ENCODE measurements around the gene SH2D1B.

DNA sequence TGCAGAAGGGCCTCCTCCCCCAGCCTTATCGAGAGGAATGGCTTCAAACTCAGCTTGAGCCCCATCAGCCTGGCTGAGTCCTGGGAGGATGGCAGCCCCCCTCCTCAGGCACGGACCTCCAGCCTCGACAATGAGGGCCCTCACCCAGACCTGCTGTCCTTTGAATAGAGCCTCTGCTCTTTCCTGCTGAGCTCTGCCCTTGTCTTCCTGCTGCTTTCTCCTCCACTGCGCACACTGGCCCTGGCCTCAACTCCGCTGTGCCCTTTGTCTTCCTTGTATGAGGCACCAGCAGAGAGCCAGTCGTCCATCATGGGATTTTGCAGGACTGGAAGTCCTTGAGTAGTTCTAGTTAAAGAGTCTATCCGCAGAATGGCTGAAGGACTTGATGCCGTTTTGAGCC lies 28.4 kb downstream of the SH2D1B start:
- TF ChIP-seq, protein P1, sequence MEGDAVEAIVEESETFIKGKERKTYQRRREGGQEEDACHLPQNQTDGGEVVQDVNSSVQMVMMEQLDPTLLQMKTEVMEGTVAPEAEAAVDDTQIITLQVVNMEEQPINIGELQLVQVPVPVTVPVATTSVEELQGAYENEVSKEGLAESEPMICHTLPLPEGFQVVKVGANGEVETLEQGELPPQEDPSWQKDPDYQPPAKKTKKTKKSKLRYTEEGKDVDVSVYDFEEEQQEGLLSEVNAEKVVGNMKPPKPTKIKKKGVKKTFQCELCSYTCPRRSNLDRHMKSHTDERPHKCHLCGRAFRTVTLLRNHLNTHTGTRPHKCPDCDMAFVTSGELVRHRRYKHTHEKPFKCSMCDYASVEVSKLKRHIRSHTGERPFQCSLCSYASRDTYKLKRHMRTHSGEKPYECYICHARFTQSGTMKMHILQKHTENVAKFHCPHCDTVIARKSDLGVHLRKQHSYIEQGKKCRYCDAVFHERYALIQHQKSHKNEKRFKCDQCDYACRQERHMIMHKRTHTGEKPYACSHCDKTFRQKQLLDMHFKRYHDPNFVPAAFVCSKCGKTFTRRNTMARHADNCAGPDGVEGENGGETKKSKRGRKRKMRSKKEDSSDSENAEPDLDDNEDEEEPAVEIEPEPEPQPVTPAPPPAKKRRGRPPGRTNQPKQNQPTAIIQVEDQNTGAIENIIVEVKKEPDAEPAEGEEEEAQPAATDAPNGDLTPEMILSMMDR (IDR thresholded peaks at IDR 0.05; ENCODE audit: low read length): no peak
- no peak for TF ChIP-seq EZH2 (IDR thresholded peaks at IDR 0.05; ENCODE audit: borderline replicate concordance, low read length)

Data from OCI-LY1 (cell line).